GM13976 (cell line): ENCODE results near the gene CSTPP1.

Experiments used
- DNase-seq: peaks from one replicate; pipeline ENCODE4 v3.0.0; 2012; ENCODE audit warnings: low spot score
- in situ Hi-C: fragments of 300-500 bp; cut with MboI; formaldehyde crosslinking; loops from one replicate; pipeline ENCODE4 v1.12.0; 2022; ENCODE audit warnings: low sequenced_read_pairs, mixed read lengths, inconsistent platforms; ENCODE audit not compliant: unreplicated experiment
- TF ChIP-seq, protein P1 (sequence below): IDR thresholded peaks from 2 replicates; pipeline ENCODE4 v1.5.1; 2012; ENCODE audit warnings: borderline replicate concordance, mild to moderate bottlenecking; ENCODE audit not compliant: insufficient read depth; ENCODE audit errors: extremely low read depth, missing control alignments, control extremely low read depth

Gene CSTPP1

GRCh38 chr11:47180006-47180787 lies 243.6 kb downstream of the CSTPP1 start:
- DNase-seq: no peak
- in situ Hi-C loops: loop anchor here (10.0 kb wide), 1 partner anchor 85 kb away; no protein-coding TSS in a partner anchor
- TF ChIP-seq, protein P1, sequence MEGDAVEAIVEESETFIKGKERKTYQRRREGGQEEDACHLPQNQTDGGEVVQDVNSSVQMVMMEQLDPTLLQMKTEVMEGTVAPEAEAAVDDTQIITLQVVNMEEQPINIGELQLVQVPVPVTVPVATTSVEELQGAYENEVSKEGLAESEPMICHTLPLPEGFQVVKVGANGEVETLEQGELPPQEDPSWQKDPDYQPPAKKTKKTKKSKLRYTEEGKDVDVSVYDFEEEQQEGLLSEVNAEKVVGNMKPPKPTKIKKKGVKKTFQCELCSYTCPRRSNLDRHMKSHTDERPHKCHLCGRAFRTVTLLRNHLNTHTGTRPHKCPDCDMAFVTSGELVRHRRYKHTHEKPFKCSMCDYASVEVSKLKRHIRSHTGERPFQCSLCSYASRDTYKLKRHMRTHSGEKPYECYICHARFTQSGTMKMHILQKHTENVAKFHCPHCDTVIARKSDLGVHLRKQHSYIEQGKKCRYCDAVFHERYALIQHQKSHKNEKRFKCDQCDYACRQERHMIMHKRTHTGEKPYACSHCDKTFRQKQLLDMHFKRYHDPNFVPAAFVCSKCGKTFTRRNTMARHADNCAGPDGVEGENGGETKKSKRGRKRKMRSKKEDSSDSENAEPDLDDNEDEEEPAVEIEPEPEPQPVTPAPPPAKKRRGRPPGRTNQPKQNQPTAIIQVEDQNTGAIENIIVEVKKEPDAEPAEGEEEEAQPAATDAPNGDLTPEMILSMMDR: no peak

DNA sequence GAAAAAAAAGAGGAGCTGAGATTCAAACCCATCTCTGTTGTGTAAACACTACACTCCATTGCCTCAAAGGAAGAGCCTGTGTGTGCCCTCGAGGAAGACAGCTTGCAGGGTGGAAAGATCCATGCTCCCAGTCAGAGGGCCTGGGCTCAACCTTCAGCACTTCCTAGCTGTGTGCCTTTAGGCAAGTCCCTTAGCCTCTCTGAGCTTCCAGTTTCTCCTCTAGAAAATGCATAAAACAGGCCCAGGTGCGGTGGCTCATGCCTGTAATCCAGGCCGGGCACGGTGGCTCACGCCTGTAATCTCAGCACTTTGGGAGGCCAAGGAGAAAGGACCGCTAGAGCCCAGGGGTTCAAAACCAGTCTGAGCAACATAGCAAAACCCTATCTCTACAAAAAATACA lies 244.7 kb downstream of the CSTPP1 start:
- no peak for DNase-seq
- TF ChIP-seq, protein P1: no peak
- in situ Hi-C loops: loop anchor here (10.0 kb wide), 1 partner anchor 84 kb away; no protein-coding TSS in a partner anchor

DNA sequence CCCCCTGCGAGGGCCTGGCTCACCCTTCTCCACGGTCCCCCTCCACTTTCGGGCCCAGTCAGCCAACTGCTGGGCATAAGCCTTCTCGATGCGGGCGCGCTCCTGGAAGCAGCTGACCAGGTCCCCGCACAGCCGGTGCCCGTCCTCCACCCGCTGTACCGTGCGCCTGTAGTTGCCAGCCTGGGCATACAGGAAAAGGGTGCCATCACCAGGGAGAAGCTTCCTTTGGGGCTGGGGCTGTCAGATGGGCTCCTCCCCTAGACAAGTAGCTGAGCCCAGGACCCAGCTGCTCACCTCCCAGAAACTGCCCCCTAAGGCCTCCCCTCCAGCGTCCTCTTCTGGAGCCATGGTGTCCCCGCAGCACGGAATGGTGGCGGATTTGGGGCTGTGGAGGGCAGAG lies 245.8 kb downstream of the CSTPP1 start:
- in situ Hi-C loops: loop anchor here (10.0 kb wide), 1 partner anchor 82 kb away; no protein-coding TSS in a partner anchor
- DNase-seq: no peak
- TF ChIP-seq, protein P1: no peak

DNA sequence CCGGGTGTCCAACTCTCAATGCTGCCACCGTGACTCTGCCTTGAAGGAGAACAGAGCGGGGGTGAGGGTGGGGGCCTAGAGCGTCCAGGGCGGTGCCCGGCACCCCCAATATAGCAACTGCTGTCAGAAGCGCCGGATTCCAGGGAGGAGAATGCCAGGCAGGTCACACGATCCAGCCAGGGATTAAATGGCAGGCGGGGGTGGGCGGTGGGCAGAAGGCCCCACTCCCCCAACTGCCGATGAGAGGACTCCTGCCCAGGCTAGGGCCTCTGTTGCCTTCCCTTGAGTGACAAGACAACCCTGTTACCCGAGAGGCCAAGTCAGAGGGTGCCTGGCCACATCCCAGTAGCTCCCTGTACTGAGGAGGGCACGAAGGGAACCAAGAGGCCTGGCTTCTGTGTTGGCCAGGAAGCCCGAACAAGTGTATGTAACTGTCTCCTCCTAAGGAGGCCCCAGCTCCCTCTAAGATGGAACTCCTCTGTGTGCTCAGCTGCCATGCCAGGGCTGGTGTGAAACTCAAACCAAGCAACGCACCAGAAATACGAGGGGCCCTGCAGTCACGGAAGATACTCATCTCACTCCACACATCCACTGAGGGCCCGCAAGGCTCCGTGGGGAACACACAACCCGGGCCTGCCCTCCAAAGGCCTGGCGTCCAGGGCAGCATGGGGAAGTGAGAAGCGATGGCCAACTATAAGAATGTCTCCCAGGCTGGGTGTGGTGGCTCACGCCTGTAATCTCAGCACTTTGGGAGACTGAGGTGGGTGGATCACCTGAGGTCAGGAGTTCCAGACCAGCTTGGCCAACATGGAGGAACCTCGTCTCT lies 246.7 kb downstream of the CSTPP1 start:
- in situ Hi-C loops: loop anchor here (10.0 kb wide), 1 partner anchor 82 kb away; no protein-coding TSS in a partner anchor
- DNase-seq: no peak
- TF ChIP-seq, protein P1: no peak

DNA sequence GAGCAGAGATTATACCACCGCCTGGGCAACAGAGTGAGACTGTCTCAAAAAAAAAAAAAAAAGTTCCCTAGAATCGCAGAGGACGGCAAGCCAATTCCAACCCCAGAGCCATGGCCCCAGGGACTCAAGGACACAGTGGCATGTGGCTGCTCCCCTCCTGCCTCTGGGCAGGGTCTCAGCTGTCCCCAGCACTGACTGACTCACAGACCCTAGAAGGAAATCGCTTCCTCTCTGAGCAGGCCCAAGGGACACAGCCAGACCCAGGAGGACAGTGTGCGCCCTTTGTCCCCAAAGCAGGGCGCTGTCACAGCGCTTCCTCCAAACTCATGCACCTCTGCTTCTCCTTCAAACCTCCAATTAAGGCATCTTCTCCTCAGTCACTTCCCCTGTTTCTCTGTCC lies 247.4 kb downstream of the CSTPP1 start:
- TF ChIP-seq, protein P1: no peak
- no peak for DNase-seq
- in situ Hi-C loops: loop anchor here (10.0 kb wide), 1 partner anchor 81 kb away; no protein-coding TSS in a partner anchor

DNA sequence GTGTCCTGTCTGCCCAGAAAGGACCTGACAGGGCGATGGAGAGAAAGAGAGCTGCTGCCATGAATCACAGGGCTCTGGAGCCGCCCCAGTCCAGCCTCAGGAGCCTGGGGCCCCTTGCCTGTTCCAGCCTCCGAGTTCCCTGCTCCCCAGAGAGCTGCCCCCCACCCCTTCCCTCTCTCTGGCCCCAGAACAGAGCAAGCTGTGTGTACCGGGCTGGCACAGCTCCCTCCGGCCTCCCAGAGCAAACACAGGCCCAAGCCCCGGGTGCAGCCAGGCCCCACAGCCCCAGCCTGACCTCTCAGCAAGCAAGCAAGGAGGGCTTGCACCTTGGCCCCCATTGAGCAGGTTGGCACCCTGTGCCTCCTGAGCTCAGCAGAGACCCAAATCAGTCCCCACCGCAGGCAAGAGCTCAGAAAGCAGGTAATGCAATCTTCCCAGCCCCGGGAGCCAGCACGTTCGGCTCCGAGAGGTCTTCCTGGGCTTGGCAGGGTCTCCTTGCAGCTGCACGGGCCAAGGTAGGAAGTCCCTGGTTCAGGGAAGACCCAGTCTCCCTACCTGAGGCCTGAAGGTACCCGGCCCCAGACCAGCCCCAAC lies 248.2 kb downstream of the CSTPP1 start:
- in situ Hi-C loops: loop anchor here (10.0 kb wide), 1 partner anchor 80 kb away; no protein-coding TSS in a partner anchor
- TF ChIP-seq, protein P1: no peak
- DNase-seq: no peak
